ENCODE data around the gene ZNF524.

DNA sequence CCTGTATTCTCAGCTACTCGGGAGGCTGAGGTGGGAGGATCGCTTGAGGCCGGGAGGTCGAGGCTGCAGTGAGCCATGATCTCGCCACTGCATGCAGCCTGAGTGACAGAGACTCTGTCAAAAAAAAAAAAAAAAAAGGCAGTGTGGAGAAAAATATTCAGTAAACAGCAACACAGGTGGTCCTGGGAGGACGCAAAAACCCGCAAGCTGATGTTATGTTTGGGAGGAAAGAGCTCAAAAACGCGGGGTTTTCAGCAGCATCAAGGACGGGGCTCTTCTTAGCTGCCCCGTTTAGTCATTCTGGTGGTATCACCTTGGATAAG lies 24.9 kb downstream of the ZNF524 start:
- TF ChIP-seq POLR2A (IDR thresholded peaks at IDR 0.05): no peak
- TF ChIP-seq, protein P1, sequence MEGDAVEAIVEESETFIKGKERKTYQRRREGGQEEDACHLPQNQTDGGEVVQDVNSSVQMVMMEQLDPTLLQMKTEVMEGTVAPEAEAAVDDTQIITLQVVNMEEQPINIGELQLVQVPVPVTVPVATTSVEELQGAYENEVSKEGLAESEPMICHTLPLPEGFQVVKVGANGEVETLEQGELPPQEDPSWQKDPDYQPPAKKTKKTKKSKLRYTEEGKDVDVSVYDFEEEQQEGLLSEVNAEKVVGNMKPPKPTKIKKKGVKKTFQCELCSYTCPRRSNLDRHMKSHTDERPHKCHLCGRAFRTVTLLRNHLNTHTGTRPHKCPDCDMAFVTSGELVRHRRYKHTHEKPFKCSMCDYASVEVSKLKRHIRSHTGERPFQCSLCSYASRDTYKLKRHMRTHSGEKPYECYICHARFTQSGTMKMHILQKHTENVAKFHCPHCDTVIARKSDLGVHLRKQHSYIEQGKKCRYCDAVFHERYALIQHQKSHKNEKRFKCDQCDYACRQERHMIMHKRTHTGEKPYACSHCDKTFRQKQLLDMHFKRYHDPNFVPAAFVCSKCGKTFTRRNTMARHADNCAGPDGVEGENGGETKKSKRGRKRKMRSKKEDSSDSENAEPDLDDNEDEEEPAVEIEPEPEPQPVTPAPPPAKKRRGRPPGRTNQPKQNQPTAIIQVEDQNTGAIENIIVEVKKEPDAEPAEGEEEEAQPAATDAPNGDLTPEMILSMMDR (IDR thresholded peaks at IDR 0.05): no peak
- TF ChIP-seq EP300 (IDR thresholded peaks at IDR 0.05): no peak
- no peak for TF ChIP-seq POLR2AphosphoS5 (IDR thresholded peaks at IDR 0.05)
